ENCODE data around the gene PPP1R15B.

The PPP1R15B gene

DNA sequence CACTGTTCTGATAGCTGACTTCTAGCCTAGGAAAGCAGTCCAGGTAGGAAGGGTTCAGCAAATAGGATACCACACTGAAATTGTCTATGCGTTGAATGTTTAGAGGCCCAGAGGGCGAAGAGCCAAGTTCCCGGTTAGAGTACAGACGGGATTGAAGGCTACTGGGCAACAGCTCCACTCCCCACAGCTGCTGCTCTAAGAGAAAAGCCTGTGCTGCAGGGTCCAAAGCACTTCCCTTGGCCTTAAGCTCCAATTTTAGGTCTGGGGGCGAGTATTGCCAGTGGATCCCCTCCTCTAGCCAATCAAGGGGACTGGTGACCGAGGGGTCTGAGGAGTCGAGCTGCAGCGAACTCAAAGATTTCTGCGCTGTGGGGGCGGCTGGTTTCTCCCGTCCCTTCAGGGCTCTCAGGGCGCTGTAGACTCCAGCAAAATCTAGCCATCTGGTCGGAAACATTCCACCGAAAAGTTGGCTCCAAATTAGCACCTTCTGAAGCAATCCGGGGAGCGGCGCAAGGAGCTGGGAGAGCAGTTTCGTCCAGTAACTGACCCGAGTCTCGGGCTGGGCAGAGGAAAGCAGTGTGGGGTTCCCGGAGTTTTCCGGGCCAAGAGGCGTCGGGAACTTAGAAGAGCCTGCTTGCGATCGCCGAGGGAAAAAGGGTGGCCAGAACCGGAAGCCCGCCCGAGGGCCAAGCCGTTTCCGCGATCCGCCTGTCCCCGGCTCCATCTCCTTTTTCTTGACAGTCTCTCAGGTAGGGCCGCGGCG lies 748 bp downstream of the PPP1R15B start:
- ChIA-PET CTCF (interaction anchor here (1.0 to 5.7 kb wide), 6 partner anchors 9 to 397 kb away, joined by 3 to 88 read pairs (median 6); no protein-coding TSS in a partner anchor), POLR2A (interaction anchor here (1.8 kb wide), 1 partner anchor 11 kb away, joined by 4 read pairs; no protein-coding TSS in a partner anchor)
- TF ChIP-seq, protein P1, sequence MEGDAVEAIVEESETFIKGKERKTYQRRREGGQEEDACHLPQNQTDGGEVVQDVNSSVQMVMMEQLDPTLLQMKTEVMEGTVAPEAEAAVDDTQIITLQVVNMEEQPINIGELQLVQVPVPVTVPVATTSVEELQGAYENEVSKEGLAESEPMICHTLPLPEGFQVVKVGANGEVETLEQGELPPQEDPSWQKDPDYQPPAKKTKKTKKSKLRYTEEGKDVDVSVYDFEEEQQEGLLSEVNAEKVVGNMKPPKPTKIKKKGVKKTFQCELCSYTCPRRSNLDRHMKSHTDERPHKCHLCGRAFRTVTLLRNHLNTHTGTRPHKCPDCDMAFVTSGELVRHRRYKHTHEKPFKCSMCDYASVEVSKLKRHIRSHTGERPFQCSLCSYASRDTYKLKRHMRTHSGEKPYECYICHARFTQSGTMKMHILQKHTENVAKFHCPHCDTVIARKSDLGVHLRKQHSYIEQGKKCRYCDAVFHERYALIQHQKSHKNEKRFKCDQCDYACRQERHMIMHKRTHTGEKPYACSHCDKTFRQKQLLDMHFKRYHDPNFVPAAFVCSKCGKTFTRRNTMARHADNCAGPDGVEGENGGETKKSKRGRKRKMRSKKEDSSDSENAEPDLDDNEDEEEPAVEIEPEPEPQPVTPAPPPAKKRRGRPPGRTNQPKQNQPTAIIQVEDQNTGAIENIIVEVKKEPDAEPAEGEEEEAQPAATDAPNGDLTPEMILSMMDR (IDR thresholded peaks at IDR 0.05; ENCODE audit: control extremely low read depth, extremely low read depth, low read depth, missing control alignments): no peak
- DNase-seq (ENCODE audit: extremely low spot score): peak; percentile 46

DNA sequence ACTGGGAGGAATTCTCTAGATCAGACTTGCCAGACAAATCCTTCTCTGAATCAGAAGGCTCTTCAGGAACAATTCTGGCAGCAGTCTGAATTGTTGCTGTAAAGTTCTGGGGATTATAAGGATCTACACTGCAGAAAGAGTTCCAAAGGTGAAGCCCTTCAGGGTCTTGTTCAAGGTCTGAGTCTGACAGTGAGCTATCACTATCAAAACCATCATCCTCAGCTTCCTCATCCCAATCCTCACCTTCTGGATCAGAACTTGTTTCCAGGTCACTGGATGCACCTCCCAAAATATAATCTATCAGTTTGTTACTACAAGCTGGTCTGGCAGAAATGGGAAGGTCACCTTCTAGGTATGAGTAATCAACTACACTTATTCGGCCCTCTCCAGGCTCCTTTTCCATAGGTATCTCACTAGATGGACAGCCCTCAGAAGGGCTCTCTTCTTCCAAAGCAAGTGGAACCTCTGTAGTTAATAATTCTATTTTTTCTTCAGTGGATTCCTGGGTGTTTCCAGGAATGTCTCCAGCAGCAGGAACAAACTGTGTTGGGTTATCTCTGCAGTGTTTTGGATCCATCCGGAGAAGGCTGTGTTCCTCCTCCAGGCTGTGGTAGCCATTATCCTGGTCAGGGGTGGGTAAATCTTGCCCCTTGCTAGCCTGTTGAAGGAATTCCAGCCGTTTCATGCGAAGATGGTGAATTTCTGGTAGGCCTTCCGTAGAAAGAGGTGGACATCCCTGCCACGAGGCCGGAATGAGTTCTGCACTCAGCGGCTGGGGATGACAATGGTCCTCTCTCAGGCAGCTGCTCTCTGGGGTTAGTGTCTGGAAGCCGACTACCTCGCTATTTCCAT lies 1.6 kb downstream of the PPP1R15B start:
- ChIA-PET POLR2A (interaction anchor here (0.9 to 1.8 kb wide), 2 partner anchors 10 to 11 kb away, joined by 4 to 5 read pairs; no protein-coding TSS in a partner anchor), CTCF (interaction anchor here (1.0 to 5.7 kb wide), 5 partner anchors 9 to 93 kb away, joined by 3 to 88 read pairs (median 7); no protein-coding TSS in a partner anchor)

DNA sequence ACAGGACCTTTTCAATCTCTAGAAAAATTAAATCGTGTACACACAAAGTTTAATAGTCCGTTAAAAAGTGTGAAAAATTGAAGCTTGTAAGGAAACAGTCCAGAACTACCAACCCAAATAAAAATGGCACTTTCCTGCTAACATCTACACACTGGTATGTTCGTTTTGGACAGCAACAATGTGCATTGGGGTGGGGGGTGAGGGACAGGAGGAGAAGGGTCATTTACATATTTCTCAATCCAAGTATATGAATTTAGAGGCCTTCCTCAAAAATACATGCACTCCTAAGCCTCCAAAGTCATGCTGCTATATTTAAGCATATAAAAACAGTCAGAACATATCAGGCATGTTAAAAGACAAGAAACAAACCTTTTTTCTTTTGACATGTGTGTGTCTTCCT lies 2.5 kb downstream of the PPP1R15B start:
- TF ChIP-seq, protein P1 (IDR thresholded peaks at IDR 0.05; ENCODE audit: control extremely low read depth, extremely low read depth, low read depth, missing control alignments): no peak
- ChIA-PET POLR2A (interaction anchor here (0.9 to 1.3 kb wide), 3 partner anchors 13 to 99 kb away, joined by 3 read pairs; no protein-coding TSS in a partner anchor), CTCF (interaction anchor here (2.2 to 5.7 kb wide), 2 partner anchors 12 to 94 kb away, joined by 10 to 88 read pairs; no protein-coding TSS in a partner anchor)
- DNase-seq (ENCODE audit: extremely low spot score): no peak

More for the DNA sequence above, 1.6 kb downstream of the PPP1R15B start:
- TF ChIP-seq, protein P1 (IDR thresholded peaks at IDR 0.05; ENCODE audit: control extremely low read depth, extremely low read depth, low read depth, missing control alignments): no peak
- no peak for DNase-seq (ENCODE audit: extremely low spot score)

DNA sequence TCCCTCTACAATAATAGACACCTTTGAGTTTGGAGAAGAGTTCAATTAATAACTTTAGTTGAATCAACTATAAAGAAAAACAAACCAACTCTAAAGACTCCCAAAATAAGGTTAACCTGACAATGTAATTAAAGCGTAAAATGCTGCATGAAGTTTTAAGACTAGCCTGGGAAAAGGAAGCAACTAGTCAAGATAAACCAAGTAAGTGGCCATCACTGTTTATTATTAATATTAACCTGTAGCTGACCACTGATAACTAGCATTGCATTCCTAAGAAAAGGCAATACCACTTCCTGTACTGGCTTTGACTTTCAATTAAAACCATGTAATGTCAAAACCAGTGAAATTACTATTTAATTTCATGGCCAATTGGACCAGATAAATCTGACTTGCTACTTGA lies 3.0 kb downstream of the PPP1R15B start:
- TF ChIP-seq, protein P1 (IDR thresholded peaks at IDR 0.05; ENCODE audit: control extremely low read depth, extremely low read depth, low read depth, missing control alignments): no peak
- no peak for DNase-seq (ENCODE audit: extremely low spot score)
- POLR2A ChIA-PET: interaction anchor here (0.9 to 1.8 kb wide), 4 partner anchors 10 to 99 kb away, joined by 3 to 7 read pairs (median 3); no protein-coding TSS in a partner anchor
- CTCF ChIA-PET: interaction anchor here (1.8 to 5.7 kb wide), 3 partner anchors 11 to 95 kb away, joined by 7 to 88 read pairs (median 10); no protein-coding TSS in a partner anchor

DNA sequence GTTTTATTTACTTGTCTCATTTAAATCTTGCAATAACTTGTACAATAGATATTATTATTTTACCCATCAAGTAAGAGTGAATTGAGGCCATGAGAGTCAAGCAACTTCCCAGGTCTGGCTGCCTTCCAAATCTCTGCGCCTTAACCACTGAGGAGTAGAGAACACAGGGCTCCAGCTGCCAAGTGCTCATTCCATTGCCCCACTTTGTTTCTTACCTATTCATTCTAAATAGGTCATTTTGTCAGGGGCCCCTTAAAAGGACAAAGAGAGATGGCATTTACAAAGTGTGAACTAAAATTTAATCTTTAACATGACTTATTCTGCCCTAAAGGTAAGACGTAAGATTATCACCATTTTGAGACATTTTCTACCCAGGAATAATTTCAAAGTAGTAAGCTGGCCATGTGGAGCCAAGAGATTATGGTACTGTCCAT lies 3.5 kb downstream of the PPP1R15B start:
- TF ChIP-seq, protein P1 (IDR thresholded peaks at IDR 0.05; ENCODE audit: control extremely low read depth, extremely low read depth, low read depth, missing control alignments): no peak
- CTCF ChIA-PET: interaction anchor here (1.8 to 5.7 kb wide), 2 partner anchors 11 to 38 kb away, joined by 7 to 88 read pairs; no protein-coding TSS in a partner anchor
- no peak for DNase-seq (ENCODE audit: extremely low spot score)
- POLR2A ChIA-PET: interaction anchor here (0.9 to 1.8 kb wide), 4 partner anchors 10 to 100 kb away, joined by 3 to 7 read pairs (median 3); no protein-coding TSS in a partner anchor

All from GM10248 (cell line).